IMR-90 (cell line): ENCODE results near the gene WBP1L. TPM values are rescaled to one million over a fixed set of nuclear protein-coding genes. Genes with fewer than 3 reads are reported as not detected.

Experiments used
- ATAC-seq: fragments of 200-7000 bp; cut with Tn5 transposase; 2 replicates; pipeline ENCODE4 v1.9.1; 2020; ENCODE audit warnings: low read depth, mild to moderate bottlenecking, moderate library complexity
- BruUV-seq: library from RNA; stranded (reverse); fragments of 400-500 nt; replicated peaks from 2 replicates; lab custom pipeline; 2021; lab: Mats Ljungman, UMichigan
- CTCF ChIA-PET: fragments of 300-600 bp; formaldehyde crosslinking; extraction: SDS; loops from one replicate; lab custom pipeline; 2021; ENCODE audit warnings: antibody characterized with exemption; lab: Yijun Ruan, JAX
- POLR2A ChIA-PET: fragments of 300-600 bp; sonication (Branson Sonifier 250); formaldehyde crosslinking; loops from one replicate; lab custom pipeline; 2022; ENCODE audit warnings: antibody characterized with exemption; ENCODE audit not compliant: unreplicated experiment; lab: Charles Lee
- DNase-seq: peaks from one replicate; pipeline ENCODE4 v3.0.0; 2013
- H2AFZ ChIP-seq: replicated peaks from 2 replicates; pipeline ENCODE3; 2013; ENCODE audit warnings: low read length, mild to moderate bottlenecking; ENCODE audit not compliant: poor library complexity
- H2AK5ac ChIP-seq: 2 replicates; pipeline ENCODE4 v1.6.1; 2013; ENCODE audit warnings: low read depth, low read length, inconsistent platforms
- H2AK9ac ChIP-seq: replicated peaks from 2 replicates; pipeline ENCODE3; 2013; ENCODE audit warnings: mild to moderate bottlenecking, low read depth, low read length, moderate library complexity; ENCODE audit not compliant: poor library complexity
- H2BK120ac ChIP-seq: 2 replicates; pipeline ENCODE4 v1.6.1; 2013; ENCODE audit warnings: low read depth, low read length, inconsistent platforms
- H2BK15ac ChIP-seq: 3 replicates; pipeline ENCODE4 v1.6.1; 2013; ENCODE audit warnings: low read depth, low read length, inconsistent platforms
- H2BK20ac ChIP-seq: 2 replicates; pipeline ENCODE4 v1.6.1; 2013; ENCODE audit warnings: low read depth, mild to moderate bottlenecking, inconsistent platforms, low read length, moderate library complexity
- H2BK5ac ChIP-seq: 2 replicates; pipeline ENCODE4 v1.6.1; 2013; ENCODE audit warnings: mild to moderate bottlenecking, low read depth, low read length, inconsistent platforms; ENCODE audit not compliant: poor library complexity, severe bottlenecking
- H3K14ac ChIP-seq: replicated peaks from 2 replicates; pipeline ENCODE4 v1.6.1; 2013; ENCODE audit warnings: low read depth, low read length, inconsistent platforms
- H3K18ac ChIP-seq: 2 replicates; pipeline ENCODE4 v1.6.1; 2013; ENCODE audit warnings: low read depth, low read length, control low read depth
- H3K23ac ChIP-seq: 2 replicates; pipeline ENCODE4 v1.6.1; 2013; ENCODE audit warnings: low read depth, low read length, inconsistent platforms
- H3K27ac ChIP-seq: 2 replicates; pipeline ENCODE4 v1.5.1; 2013; ENCODE audit warnings: mild to moderate bottlenecking, control low read depth, low read length; ENCODE audit not compliant: insufficient read depth
- H3K27me3 ChIP-seq: 2 replicates; pipeline ENCODE4 v1.6.1; 2013; ENCODE audit warnings: low read length; ENCODE audit not compliant: control insufficient read depth, insufficient read depth
- H3K36me3 ChIP-seq: 2 replicates; pipeline ENCODE4 v1.6.1; 2013; ENCODE audit warnings: low read length, mixed read lengths; ENCODE audit not compliant: control insufficient read depth, insufficient read depth
- H3K4ac ChIP-seq: 2 replicates; pipeline ENCODE4 v1.6.1; 2013; ENCODE audit warnings: low read depth, low read length, inconsistent platforms
- H3K4me1 ChIP-seq: 2 replicates; pipeline ENCODE4 v1.6.1; 2013; ENCODE audit warnings: low read length, mixed read lengths; ENCODE audit not compliant: control insufficient read depth, insufficient read depth
- H3K4me2 ChIP-seq: 2 replicates; pipeline ENCODE4 v1.6.1; 2013; ENCODE audit warnings: low read depth, mild to moderate bottlenecking, control low read depth, low read length, moderate library complexity
- H3K4me3 ChIP-seq: 2 replicates; pipeline ENCODE4 v1.5.1; 2013; ENCODE audit warnings: low read depth, mild to moderate bottlenecking, control low read depth, low read length, moderate library complexity; ENCODE audit not compliant: insufficient read depth
- H3K56ac ChIP-seq: 2 replicates; pipeline ENCODE4 v1.6.1; 2013; ENCODE audit warnings: low read length, inconsistent platforms; ENCODE audit not compliant: insufficient read depth; ENCODE audit errors: extremely low read depth
- H3K79me1 ChIP-seq, 2 experiments: 2 replicates each; pipeline ENCODE4 v1.6.1; 2013; ENCODE audit warnings: low read length in 2 of 2, inconsistent platforms in 1 of 2, low read depth in 1 of 2
- H3K9ac ChIP-seq: 2 replicates; pipeline ENCODE4 v1.6.1; 2013; ENCODE audit warnings: low read depth, low read length, control low read depth
- H3K9me1 ChIP-seq: 2 replicates; pipeline ENCODE4 v1.6.1; 2013; ENCODE audit warnings: low read length, inconsistent platforms; ENCODE audit not compliant: insufficient read depth
- H3K9me3 ChIP-seq: 2 replicates; pipeline ENCODE4 v1.6.1; 2013; ENCODE audit warnings: low read length; ENCODE audit not compliant: control insufficient read depth, insufficient read depth
- H4K20me1 ChIP-seq: 2 replicates; pipeline ENCODE4 v1.6.1; 2013; ENCODE audit warnings: low read length, inconsistent platforms; ENCODE audit not compliant: insufficient read depth
- H4K5ac ChIP-seq: 2 replicates; pipeline ENCODE4 v1.6.1; 2013; ENCODE audit warnings: mild to moderate bottlenecking, low read depth, low read length, control low read depth
- H4K8ac ChIP-seq, 2 experiments: 2 replicates each; pipeline ENCODE4 v1.6.1; 2013; ENCODE audit warnings: low read depth in 2 of 2, low read length in 2 of 2, control low read depth in 1 of 2, inconsistent platforms in 1 of 2
- H4K91ac ChIP-seq: 2 replicates; pipeline ENCODE4 v1.6.1; 2013; ENCODE audit warnings: low read depth, low read length, inconsistent platforms; ENCODE audit not compliant: insufficient read depth
- MXI1 ChIP-seq: IDR thresholded peaks from 2 replicates; pipeline ENCODE4 v1.6.1; 2012; ENCODE audit warnings: low read depth, mild to moderate bottlenecking, low read length, moderate library complexity, borderline replicate concordance
- RFX5 ChIP-seq: IDR thresholded peaks from 2 replicates; pipeline ENCODE4 v1.8.0; 2012; ENCODE audit warnings: low read depth, mild to moderate bottlenecking, low read length, moderate library complexity
- WGBS, 2 experiments: methylation state at CpG; one replicate each; pipeline versions ENCODE4 v1.1.5 to v1.1.7; 2013; ENCODE audit warnings: missing lambda C conversion rate in 2 of 2; ENCODE audit not compliant: insufficient read length in 1 of 2; ENCODE audit errors: extremely low coverage in 2 of 2; 5-methylcytosine and 5-hydroxymethylcytosine counted together
- dilution Hi-C: fragments of 300-500 bp; cut with HindIII; formaldehyde crosslinking; loops from one replicate; pipeline ENCODE4 v1.14.3; 2018; ENCODE audit warnings: low sequenced_read_pairs; ENCODE audit not compliant: unreplicated experiment
- in situ Hi-C: fragments of 300-500 bp; cut with MboI; formaldehyde crosslinking; loops from 3 replicates; pipeline ENCODE4 v1.14.3; 2019; ENCODE audit warnings: low sequenced_read_pairs, inconsistent platforms, mixed read lengths
- intact Hi-C: fragments of 100-400 bp; cut with micrococcal nuclease; formaldehyde crosslinking; loops from 2 replicates; pipeline ENCODE4 v1.10.0; 2022
- polyA plus RNA-seq, 3 experiments: library from polyadenylated mRNA; depleted of rRNA; stranded (reverse); fragments of >200 nt; gene quantifications; 2 replicates each; pipeline ENCODE4 v1.2.3, GENCODE V29; 2012; ENCODE audit warnings: low replicate concordance in 1 of 3
- total RNA-seq: library from RNA; depleted of rRNA; stranded (reverse); fragments of >200 nt; gene quantifications from 2 replicates; pipeline ENCODE4 v1.2.3, GENCODE V29; 2012

Gene WBP1L
- total and polyA plus RNA-seq, 2 of the 4 experiments (the other 2 are of a cell fraction), result 20.7 to 31.0 TPM

GRCh38 chr10:102701796-102702195, 42.0 kb upstream of the WBP1L start:
- H3K9ac ChIP-seq, result no peak overlapping the region
- H3K14ac ChIP-seq, result no peak overlapping the region
- dilution Hi-C loops (no loop called here), in situ Hi-C loops (no loop called here), intact Hi-C loops (no loop called here)
- H3K79me1 ChIP-seq, result peaks cover 9 to 25% of the 10 kb centered on the region in 2 experiments; a peak in 3 of 4 replicates
- no peak overlapping the region for H3K23ac ChIP-seq
- no peak overlapping the region for H2BK120ac ChIP-seq
- no peak overlapping the region for H3K27ac ChIP-seq
- H4K5ac ChIP-seq, result no peak overlapping the region
- no peak overlapping the region for H2BK5ac ChIP-seq
- H2AK5ac ChIP-seq, result no peak overlapping the region
- no peak overlapping the region for H2AFZ ChIP-seq
- H3K4me2 ChIP-seq, result no peak overlapping the region
- H4K91ac ChIP-seq, result no peak overlapping the region
- TF ChIP-seq RFX5 (no peak), MXI1 (no peak)
- WGBS, 2 experiments, result no CpG with 5 or more reads among the region's 3 CpGs
- no peak overlapping the region for H2BK15ac ChIP-seq
- H2AK9ac ChIP-seq, result no peak overlapping the region
- no peak overlapping the region for H3K4ac ChIP-seq
- DNase-seq, result no peak
- peaks cover 9% of the 10 kb centered on the region for H3K4me1 ChIP-seq
- H3K9me3 ChIP-seq, result no peaks in the 10 kb centered on the region
- no peaks in the 10 kb centered on the region; the same call in 1 of the 2 replicates for H4K20me1 ChIP-seq
- H3K9me1 ChIP-seq, result peaks cover 7% of the 10 kb centered on the region
- H3K36me3 ChIP-seq, result peaks cover 6% of the 10 kb centered on the region
- H3K18ac ChIP-seq, result no peak overlapping the region
- no TSS peak for BruUV-seq
- no peak overlapping the region for H3K4me3 ChIP-seq
- H2BK20ac ChIP-seq, result no peak overlapping the region
- H4K8ac ChIP-seq, result no peak overlapping the region
- no peaks in the 10 kb centered on the region for H3K27me3 ChIP-seq
- ChIA-PET POLR2A (no interaction called here), CTCF (interaction anchor here (0.8 to 1.0 kb wide), 2 partner anchors 11 to 212 kb away, joined by 3 read pairs; no protein-coding TSS in a partner anchor)
- H3K56ac ChIP-seq, result no peak overlapping the region
- ATAC-seq, result no peak
